IMR-90 (cell line): ENCODE measurements around the gene ANKLE1. TPM values are rescaled to one million over a fixed set of nuclear protein-coding genes. Genes with fewer than 3 reads are reported as not detected.

Experiments used
- ATAC-seq: fragments of 200-7000 bp; cut with Tn5 transposase; 2 replicates; pipeline ENCODE4 v1.9.1; 2020; ENCODE audit warnings: low read depth, mild to moderate bottlenecking, moderate library complexity
- BruUV-seq: library from RNA; stranded (reverse); fragments of 400-500 nt; replicated peaks from 2 replicates; lab custom pipeline; 2021; lab: Mats Ljungman, UMichigan
- CTCF ChIA-PET: fragments of 300-600 bp; formaldehyde crosslinking; extraction: SDS; loops from one replicate; lab custom pipeline; 2021; ENCODE audit warnings: antibody characterized with exemption; lab: Yijun Ruan, JAX
- POLR2A ChIA-PET: fragments of 300-600 bp; sonication (Branson Sonifier 250); formaldehyde crosslinking; loops from one replicate; lab custom pipeline; 2022; ENCODE audit warnings: antibody characterized with exemption; ENCODE audit not compliant: unreplicated experiment; lab: Charles Lee
- DNase-seq: peaks from one replicate; pipeline ENCODE4 v3.0.0; 2013
- H2AFZ ChIP-seq: replicated peaks from 2 replicates; pipeline ENCODE3; 2013; ENCODE audit warnings: low read length, mild to moderate bottlenecking; ENCODE audit not compliant: poor library complexity
- H2AK5ac ChIP-seq: 2 replicates; pipeline ENCODE4 v1.6.1; 2013; ENCODE audit warnings: low read depth, low read length, inconsistent platforms
- H2AK9ac ChIP-seq: replicated peaks from 2 replicates; pipeline ENCODE3; 2013; ENCODE audit warnings: mild to moderate bottlenecking, low read depth, low read length, moderate library complexity; ENCODE audit not compliant: poor library complexity
- H2BK120ac ChIP-seq: 2 replicates; pipeline ENCODE4 v1.6.1; 2013; ENCODE audit warnings: low read depth, low read length, inconsistent platforms
- H2BK15ac ChIP-seq: 3 replicates; pipeline ENCODE4 v1.6.1; 2013; ENCODE audit warnings: low read depth, low read length, inconsistent platforms
- H2BK20ac ChIP-seq: 2 replicates; pipeline ENCODE4 v1.6.1; 2013; ENCODE audit warnings: low read depth, mild to moderate bottlenecking, inconsistent platforms, low read length, moderate library complexity
- H2BK5ac ChIP-seq: 2 replicates; pipeline ENCODE4 v1.6.1; 2013; ENCODE audit warnings: mild to moderate bottlenecking, low read depth, low read length, inconsistent platforms; ENCODE audit not compliant: poor library complexity, severe bottlenecking
- H3K14ac ChIP-seq: replicated peaks from 2 replicates; pipeline ENCODE4 v1.6.1; 2013; ENCODE audit warnings: low read depth, low read length, inconsistent platforms
- H3K18ac ChIP-seq: 2 replicates; pipeline ENCODE4 v1.6.1; 2013; ENCODE audit warnings: low read depth, low read length, control low read depth
- H3K23ac ChIP-seq: 2 replicates; pipeline ENCODE4 v1.6.1; 2013; ENCODE audit warnings: low read depth, low read length, inconsistent platforms
- H3K27ac ChIP-seq: 2 replicates; pipeline ENCODE4 v1.5.1; 2013; ENCODE audit warnings: mild to moderate bottlenecking, control low read depth, low read length; ENCODE audit not compliant: insufficient read depth
- H3K27me3 ChIP-seq: 2 replicates; pipeline ENCODE4 v1.6.1; 2013; ENCODE audit warnings: low read length; ENCODE audit not compliant: control insufficient read depth, insufficient read depth
- H3K36me3 ChIP-seq: 2 replicates; pipeline ENCODE4 v1.6.1; 2013; ENCODE audit warnings: low read length, mixed read lengths; ENCODE audit not compliant: control insufficient read depth, insufficient read depth
- H3K4ac ChIP-seq: 2 replicates; pipeline ENCODE4 v1.6.1; 2013; ENCODE audit warnings: low read depth, low read length, inconsistent platforms
- H3K4me1 ChIP-seq: 2 replicates; pipeline ENCODE4 v1.6.1; 2013; ENCODE audit warnings: low read length, mixed read lengths; ENCODE audit not compliant: control insufficient read depth, insufficient read depth
- H3K4me2 ChIP-seq: 2 replicates; pipeline ENCODE4 v1.6.1; 2013; ENCODE audit warnings: low read depth, mild to moderate bottlenecking, control low read depth, low read length, moderate library complexity
- H3K4me3 ChIP-seq: 2 replicates; pipeline ENCODE4 v1.5.1; 2013; ENCODE audit warnings: low read depth, mild to moderate bottlenecking, control low read depth, low read length, moderate library complexity; ENCODE audit not compliant: insufficient read depth
- H3K56ac ChIP-seq: 2 replicates; pipeline ENCODE4 v1.6.1; 2013; ENCODE audit warnings: low read length, inconsistent platforms; ENCODE audit not compliant: insufficient read depth; ENCODE audit errors: extremely low read depth
- H3K79me1 ChIP-seq, 2 experiments: 2 replicates each; pipeline ENCODE4 v1.6.1; 2013; ENCODE audit warnings: low read length in 2 of 2, inconsistent platforms in 1 of 2, low read depth in 1 of 2
- H3K9ac ChIP-seq: 2 replicates; pipeline ENCODE4 v1.6.1; 2013; ENCODE audit warnings: low read depth, low read length, control low read depth
- H3K9me1 ChIP-seq: 2 replicates; pipeline ENCODE4 v1.6.1; 2013; ENCODE audit warnings: low read length, inconsistent platforms; ENCODE audit not compliant: insufficient read depth
- H3K9me3 ChIP-seq: 2 replicates; pipeline ENCODE4 v1.6.1; 2013; ENCODE audit warnings: low read length; ENCODE audit not compliant: control insufficient read depth, insufficient read depth
- H4K20me1 ChIP-seq: 2 replicates; pipeline ENCODE4 v1.6.1; 2013; ENCODE audit warnings: low read length, inconsistent platforms; ENCODE audit not compliant: insufficient read depth
- H4K5ac ChIP-seq: 2 replicates; pipeline ENCODE4 v1.6.1; 2013; ENCODE audit warnings: mild to moderate bottlenecking, low read depth, low read length, control low read depth
- H4K8ac ChIP-seq, 2 experiments: 2 replicates each; pipeline ENCODE4 v1.6.1; 2013; ENCODE audit warnings: low read depth in 2 of 2, low read length in 2 of 2, control low read depth in 1 of 2, inconsistent platforms in 1 of 2
- H4K91ac ChIP-seq: 2 replicates; pipeline ENCODE4 v1.6.1; 2013; ENCODE audit warnings: low read depth, low read length, inconsistent platforms; ENCODE audit not compliant: insufficient read depth
- BHLHE40 ChIP-seq: fragments of 150-350 bp; IDR thresholded peaks from 2 replicates; pipeline ENCODE4 v1.6.1; 2016; ENCODE audit warnings: mild to moderate bottlenecking, low read depth, low read length
- CEBPB ChIP-seq: IDR thresholded peaks from 2 replicates; pipeline ENCODE4 v1.6.1; 2012; ENCODE audit warnings: low read depth, low read length, improper control_type of control experiment
- CHD1 ChIP-seq: IDR thresholded peaks from 2 replicates; pipeline ENCODE4 v1.6.1; 2012; ENCODE audit warnings: low read depth, low read length, improper control_type of control experiment
- CTCF ChIP-seq: conservative IDR thresholded peaks from 2 replicates; pipeline ENCODE4 v1.5.1; 2012; ENCODE audit warnings: mild to moderate bottlenecking, low read depth, low read length, improper control_type of control experiment
- ELK1 ChIP-seq: fragments of 150-350 bp; IDR thresholded peaks from 2 replicates; pipeline ENCODE4 v1.6.1; 2016; ENCODE audit warnings: low read depth, mild to moderate bottlenecking, low read length, moderate library complexity, borderline replicate concordance
- FOS ChIP-seq: fragments of 150-350 bp; IDR thresholded peaks from 2 replicates; pipeline ENCODE4 v1.6.1; 2016; ENCODE audit warnings: low read depth, low read length
- MAFK ChIP-seq: IDR thresholded peaks from 2 replicates; pipeline ENCODE4 v1.6.1; 2012; ENCODE audit warnings: low read depth, low read length, improper control_type of control experiment
- MAZ ChIP-seq: IDR thresholded peaks from 2 replicates; pipeline ENCODE4 v1.6.1; 2012; ENCODE audit warnings: low read depth, mild to moderate bottlenecking, low read length, improper control_type of control experiment, moderate library complexity, borderline replicate concordance
- POLR2A ChIP-seq: IDR thresholded peaks from 2 replicates; pipeline ENCODE4 v1.6.1; 2012; ENCODE audit warnings: mild to moderate bottlenecking, low read depth, low read length
- RAD21 ChIP-seq: IDR thresholded peaks from 2 replicates; pipeline ENCODE4 v1.6.1; 2012; ENCODE audit warnings: low read length, improper control_type of control experiment
- RFX5 ChIP-seq: IDR thresholded peaks from 2 replicates; pipeline ENCODE4 v1.8.0; 2012; ENCODE audit warnings: low read depth, mild to moderate bottlenecking, low read length, moderate library complexity
- SMC3 ChIP-seq: fragments of 150-350 bp; IDR thresholded peaks from 2 replicates; pipeline ENCODE4 v1.6.1; 2016; ENCODE audit warnings: low read depth, mild to moderate bottlenecking, antibody characterized with exemption, low read length, moderate library complexity
- USF2 ChIP-seq: fragments of 150-350 bp; IDR thresholded peaks from 2 replicates; pipeline ENCODE4 v1.6.1; 2017; ENCODE audit warnings: mild to moderate bottlenecking, antibody characterized with exemption, low read length, low read depth
- WGBS, 2 experiments: methylation state at CpG; one replicate each; pipeline versions ENCODE4 v1.1.5 to v1.1.7; 2013; ENCODE audit warnings: missing lambda C conversion rate in 2 of 2; ENCODE audit not compliant: insufficient read length in 1 of 2; ENCODE audit errors: extremely low coverage in 2 of 2; 5-methylcytosine and 5-hydroxymethylcytosine counted together
- dilution Hi-C: fragments of 300-500 bp; cut with HindIII; formaldehyde crosslinking; loops from one replicate; pipeline ENCODE4 v1.14.3; 2018; ENCODE audit warnings: low sequenced_read_pairs; ENCODE audit not compliant: unreplicated experiment
- in situ Hi-C: fragments of 300-500 bp; cut with MboI; formaldehyde crosslinking; loops from 3 replicates; pipeline ENCODE4 v1.14.3; 2019; ENCODE audit warnings: low sequenced_read_pairs, inconsistent platforms, mixed read lengths
- intact Hi-C: fragments of 100-400 bp; cut with micrococcal nuclease; formaldehyde crosslinking; loops from 2 replicates; pipeline ENCODE4 v1.10.0; 2022
- polyA plus RNA-seq, 3 experiments: library from polyadenylated mRNA; depleted of rRNA; stranded (reverse); fragments of >200 nt; gene quantifications; 2 replicates each; pipeline ENCODE4 v1.2.3, GENCODE V29; 2012; ENCODE audit warnings: low replicate concordance in 1 of 3
- total RNA-seq: library from RNA; depleted of rRNA; stranded (reverse); fragments of >200 nt; gene quantifications from 2 replicates; pipeline ENCODE4 v1.2.3, GENCODE V29; 2012

ANKLE1 gene
- total and polyA plus RNA-seq, 2 of the 4 experiments (the other 2 are of a cell fraction) = under 0.01 to 0.87 TPM

- no peak for TF ChIP-seq RFX5
Measured at GRCh38 chr19:17321655-17322489, 40.2 kb downstream of the ANKLE1 start (continued).

GRCh38 chr19:17322854-17323253, 41.2 kb downstream of the ANKLE1 start:
- H3K4me2 ChIP-seq = no peak overlapping the region
- H2BK120ac ChIP-seq = no peak overlapping the region
- H3K4ac ChIP-seq = no peak overlapping the region
- H2BK15ac ChIP-seq = no peak overlapping the region; the same call in 2 of the 3 replicates
- no peaks in the 10 kb centered on the region for H3K9me1 ChIP-seq
- no peak overlapping the region for H4K8ac ChIP-seq
- POLR2A ChIA-PET = no interaction called here
- no peak overlapping the region for H3K56ac ChIP-seq
- H3K27ac ChIP-seq = no peak overlapping the region
- H2AK9ac ChIP-seq = peak overlapping the region; percentile 65
- in situ Hi-C loops = no loop called here
- H3K23ac ChIP-seq = no peak overlapping the region
- no peaks in the 10 kb centered on the region for H3K9me3 ChIP-seq
- H3K18ac ChIP-seq = no peak overlapping the region
- no peak overlapping the region for H4K91ac ChIP-seq
- CTCF ChIA-PET = no interaction called here
- no TSS peak for BruUV-seq
- H2BK20ac ChIP-seq = no peak overlapping the region
- no peak overlapping the region for H3K4me3 ChIP-seq
- dilution Hi-C loops = no loop called here
- H3K14ac ChIP-seq = no peak overlapping the region
- no peaks in the 10 kb centered on the region for H3K4me1 ChIP-seq
- H2AK5ac ChIP-seq = no peak overlapping the region; the same call in 1 of the 2 replicates
- H4K5ac ChIP-seq = no peak overlapping the region
- DNase-seq = no peak
- peaks cover 44% of the 10 kb centered on the region for H3K36me3 ChIP-seq
- H3K9ac ChIP-seq = no peak overlapping the region
- 89% methylated on average over 3 of the region's 10 CpGs; no CpG with 5 or more reads in 1 of the 2 experiments for WGBS, 2 experiments
- peak overlapping the region; percentile 63 for H2AFZ ChIP-seq
- H3K79me1 ChIP-seq = peaks cover 2 to 5% of the 10 kb centered on the region in 2 experiments; a peak in 2 of 4 replicates
- H2BK5ac ChIP-seq = no peak overlapping the region
- intact Hi-C loops = no loop called here
- no peak; the same call in 1 of the 2 replicates for ATAC-seq
- no peaks in the 10 kb centered on the region for H3K27me3 ChIP-seq
- peaks cover 8% of the 10 kb centered on the region; the same call in 1 of the 2 replicates for H4K20me1 ChIP-seq
- TF ChIP-seq CTCF (no peak), POLR2A (no peak), CEBPB (no peak), ELK1 (no peak), BHLHE40 (no peak), CHD1 (no peak), USF2 (no peak), FOS (no peak), SMC3 (no peak), RAD21 (no peak), MAZ (no peak), MAFK (no peak)
